ENCODE results near the gene TSPEAR.

The TSPEAR gene

DNA sequence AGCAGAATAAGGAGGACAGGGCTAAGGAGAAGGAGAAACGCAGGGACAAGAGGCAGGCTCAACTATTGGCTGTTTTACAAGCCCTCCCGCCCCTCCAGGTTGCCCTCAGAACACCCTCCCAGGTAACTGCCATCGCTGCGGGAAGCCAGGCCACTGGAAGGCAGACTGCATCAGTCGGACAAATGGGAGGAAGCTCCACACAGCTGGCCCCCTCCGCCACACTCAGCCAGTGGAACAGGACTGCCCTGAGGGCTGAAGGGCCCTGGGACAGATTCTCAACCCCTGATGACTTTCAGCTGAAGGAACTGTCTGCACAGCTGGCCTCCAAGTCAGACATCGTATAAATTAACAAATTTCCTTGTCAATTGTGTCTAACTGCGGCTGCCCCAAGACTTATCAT is 234.2 kb downstream of the TSPEAR start:
- no peak for DNase-seq

DNA sequence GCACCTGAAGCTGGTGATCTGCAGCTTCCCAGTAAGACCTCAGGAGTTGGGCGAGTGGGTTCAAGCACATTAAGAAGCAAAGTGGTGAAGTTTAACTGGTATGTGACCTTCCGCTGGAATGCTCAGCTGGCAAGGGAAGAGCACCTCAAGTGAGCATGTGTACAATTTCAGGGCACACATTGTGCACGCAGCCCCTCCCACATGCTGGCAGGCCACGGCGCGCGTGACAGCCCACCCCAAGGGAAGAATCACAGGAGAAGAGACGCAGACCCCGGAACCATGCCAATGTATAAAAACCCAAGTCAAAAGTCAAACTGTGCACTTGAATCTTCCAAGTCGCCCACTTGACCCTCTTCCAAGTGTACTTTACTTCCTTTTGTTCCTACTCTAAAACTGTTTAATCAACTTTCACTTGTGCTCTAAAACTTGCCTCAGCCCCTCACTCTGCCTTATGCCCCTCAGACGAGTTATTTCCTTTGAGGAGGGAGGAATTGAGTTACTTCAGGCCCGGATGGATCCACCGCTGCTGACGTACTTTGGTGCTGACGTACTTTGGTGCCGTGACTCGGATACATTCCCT is 236.0 kb downstream of the TSPEAR start:
- DNase-seq = no peak

DNA sequence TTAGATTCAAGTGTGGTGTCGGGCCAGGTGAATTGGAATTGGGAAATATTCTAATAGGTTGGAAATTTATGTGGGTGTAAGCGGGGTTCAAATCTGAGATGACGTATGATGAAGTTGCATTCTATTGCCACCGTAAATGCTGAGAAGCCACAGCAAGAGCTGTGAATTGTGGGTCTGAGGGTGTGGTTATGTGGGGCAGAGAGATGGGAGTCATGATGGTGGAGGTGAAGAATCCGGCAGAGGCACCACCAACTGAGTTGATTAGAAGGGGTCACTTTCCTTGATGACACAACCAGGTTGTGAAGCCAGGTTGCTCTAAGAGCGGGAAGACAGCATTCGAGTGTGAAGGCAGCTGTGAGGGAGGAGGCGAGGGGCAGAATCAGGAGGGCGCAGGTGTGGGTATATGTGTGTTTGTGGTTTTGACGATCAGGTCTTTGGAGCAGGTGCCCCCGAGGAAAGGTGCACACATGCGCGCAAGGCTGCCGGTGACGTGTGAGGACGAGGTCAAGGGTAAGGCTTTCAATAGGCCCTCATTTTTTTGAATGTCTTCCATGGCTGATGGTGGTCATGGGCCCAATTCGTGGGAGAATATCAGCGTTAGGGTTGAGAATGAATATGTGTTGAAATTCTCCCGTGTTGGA is 237.3 kb downstream of the TSPEAR start:
- DNase-seq = no peak

DNA sequence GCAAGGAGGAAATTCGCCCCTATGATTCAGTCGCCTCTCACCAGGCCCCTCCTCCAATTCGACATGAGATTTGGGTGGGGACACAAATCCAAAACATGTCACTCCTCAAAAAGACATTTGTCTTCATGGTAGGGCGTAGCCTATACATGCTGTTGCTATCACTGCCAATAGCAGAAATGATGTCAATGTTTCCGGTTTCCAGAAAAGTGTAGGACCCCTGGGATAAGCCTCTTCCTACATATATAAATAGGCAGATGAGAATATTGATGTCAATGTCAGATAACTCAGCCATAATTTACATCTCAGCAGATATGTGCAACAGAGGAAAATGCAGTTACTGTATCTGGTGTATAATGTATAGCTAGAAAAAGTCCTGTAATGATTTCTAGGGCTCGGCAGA is 239.4 kb downstream of the TSPEAR start:
- DNase-seq = no peak

GRCh38 chr21:44471341-44471740 is 240.0 kb downstream of the TSPEAR start:
- no peak for DNase-seq

DNA sequence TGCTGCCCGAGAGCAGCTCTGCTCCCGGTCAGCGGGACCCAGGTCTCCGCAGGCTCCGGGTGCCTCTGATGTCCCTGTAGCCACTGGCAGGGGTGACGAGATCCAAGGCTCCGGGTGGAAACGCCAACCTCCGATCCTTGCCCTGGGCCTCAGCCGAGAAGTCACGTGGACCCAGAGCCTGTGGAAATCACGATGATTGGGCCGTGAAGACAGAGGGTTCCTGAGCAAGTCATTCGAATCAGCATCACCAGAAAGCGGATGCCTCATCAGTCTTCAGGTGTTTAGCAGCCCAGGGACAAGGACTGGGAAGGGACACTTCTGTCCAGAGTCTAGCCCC is 243.5 kb downstream of the TSPEAR start:
- DNase-seq = no peak

DNA sequence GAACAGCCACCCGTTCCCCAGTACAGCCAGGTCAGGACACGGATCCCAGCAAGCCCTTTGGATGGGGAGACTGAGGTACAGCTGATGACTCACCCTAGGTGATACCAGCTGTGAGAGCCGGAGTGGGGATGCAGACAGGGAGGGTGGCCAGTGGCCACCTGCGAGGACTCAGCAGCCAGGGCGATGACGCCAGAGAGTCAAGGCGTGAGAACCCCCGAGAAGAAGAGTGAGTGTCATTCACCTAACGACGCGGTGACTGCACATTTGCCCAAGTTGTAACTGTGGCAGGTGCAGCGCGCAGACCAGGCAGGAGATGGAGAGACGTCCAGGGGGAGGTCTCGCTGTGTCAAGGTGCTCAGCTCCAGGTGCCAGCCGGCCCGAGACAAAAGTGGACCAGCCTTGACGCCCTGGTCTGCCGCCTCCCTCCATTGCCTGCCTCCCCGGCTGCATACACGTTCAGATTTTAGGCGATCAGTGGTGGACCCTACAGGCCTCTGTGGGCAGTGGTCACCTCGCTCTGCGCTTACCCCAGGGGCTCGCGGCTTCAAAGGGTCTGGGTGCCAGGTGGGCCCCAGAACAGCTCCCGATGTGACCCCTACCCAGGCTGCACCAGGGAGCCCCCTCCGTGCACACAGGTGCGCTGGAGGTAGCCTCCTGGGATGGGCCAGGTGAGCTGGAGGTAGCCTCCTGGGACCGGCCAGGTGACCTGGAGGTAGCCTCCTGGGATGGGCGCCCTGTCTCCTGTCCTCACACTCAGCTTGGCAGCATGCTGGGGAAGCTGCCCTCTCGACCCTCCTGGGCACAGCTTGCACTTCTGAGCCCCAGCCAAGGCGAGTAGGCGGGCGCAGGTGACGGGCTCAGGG is 244.1 kb downstream of the TSPEAR start:
- no peak for DNase-seq

GRCh38 chr21:44466351-44466954 is 244.9 kb downstream of the TSPEAR start:
- no peak for DNase-seq

GRCh38 chr21:44464351-44464750 is 247.0 kb downstream of the TSPEAR start:
- DNase-seq = no peak

- DNase-seq = no peak
Measured at GRCh38 chr21:44463724-44464123, 247.6 kb downstream of the TSPEAR start.

GRCh38 chr21:44462834-44463200 is 248.6 kb downstream of the TSPEAR start:
- no peak for DNase-seq

DNA sequence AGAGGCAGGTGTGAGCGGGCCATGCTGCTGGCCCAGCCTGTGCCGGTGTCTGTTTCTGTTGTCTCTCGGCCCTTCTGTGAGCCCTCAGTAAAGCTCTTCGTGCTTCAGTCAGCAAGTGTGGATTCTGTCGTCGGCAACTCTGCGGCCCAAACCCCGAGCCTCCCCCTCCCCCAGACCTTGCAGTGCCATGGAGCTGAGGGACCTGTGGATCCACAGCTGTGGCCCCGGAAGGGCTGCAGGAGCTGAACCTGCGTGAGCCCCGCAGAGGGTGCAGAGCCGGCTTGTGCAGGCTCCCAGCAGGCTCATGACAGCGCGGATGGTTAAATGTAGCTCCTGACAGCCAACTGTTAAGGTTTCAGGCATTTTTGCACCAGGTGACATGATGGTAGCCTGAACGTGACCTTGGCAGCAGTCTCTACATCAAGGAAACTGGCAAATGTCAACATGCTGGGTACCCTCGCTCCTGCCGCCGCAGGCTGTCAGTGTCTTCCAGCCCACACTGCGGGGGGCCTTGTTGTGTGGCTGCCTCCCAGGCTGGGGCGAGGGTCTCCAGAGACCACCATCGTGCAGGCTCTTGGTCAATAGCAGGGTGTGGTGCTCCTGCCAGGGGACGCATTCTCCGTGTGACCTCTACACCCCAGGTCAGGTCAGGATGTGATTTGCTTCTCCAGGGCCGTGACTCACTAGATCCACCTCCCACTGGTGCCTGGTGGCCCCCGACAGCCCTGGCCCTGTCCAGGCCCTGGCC is 249.1 kb downstream of the TSPEAR start:
- no peak for DNase-seq

GRCh38 chr21:44461464-44462001 is 249.8 kb downstream of the TSPEAR start:
- DNase-seq = no peak

DNA sequence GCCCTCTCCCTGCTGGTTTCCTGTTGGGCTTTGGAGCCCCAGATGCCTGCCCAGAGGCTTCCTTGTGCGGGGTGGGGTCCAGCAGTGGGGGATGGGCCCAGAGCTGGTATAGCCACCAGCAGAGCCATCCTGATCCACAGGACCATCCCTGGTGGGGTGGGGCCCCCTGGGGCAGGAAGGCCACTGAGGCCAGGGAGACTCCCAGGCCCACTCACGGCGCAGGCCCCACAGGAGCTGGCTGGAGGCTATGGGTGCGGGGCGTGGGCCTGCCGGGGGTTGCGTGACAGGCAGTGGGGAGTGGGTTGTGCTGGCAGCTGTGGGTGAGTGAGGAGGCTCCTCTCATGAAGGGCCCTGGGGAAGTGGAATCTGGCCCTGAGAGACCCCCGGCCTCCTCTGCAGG is 250.4 kb downstream of the TSPEAR start:
- DNase-seq = no peak

- no peak for DNase-seq
Measured at GRCh38 chr21:44460441-44460755, 251.0 kb downstream of the TSPEAR start.

DNA sequence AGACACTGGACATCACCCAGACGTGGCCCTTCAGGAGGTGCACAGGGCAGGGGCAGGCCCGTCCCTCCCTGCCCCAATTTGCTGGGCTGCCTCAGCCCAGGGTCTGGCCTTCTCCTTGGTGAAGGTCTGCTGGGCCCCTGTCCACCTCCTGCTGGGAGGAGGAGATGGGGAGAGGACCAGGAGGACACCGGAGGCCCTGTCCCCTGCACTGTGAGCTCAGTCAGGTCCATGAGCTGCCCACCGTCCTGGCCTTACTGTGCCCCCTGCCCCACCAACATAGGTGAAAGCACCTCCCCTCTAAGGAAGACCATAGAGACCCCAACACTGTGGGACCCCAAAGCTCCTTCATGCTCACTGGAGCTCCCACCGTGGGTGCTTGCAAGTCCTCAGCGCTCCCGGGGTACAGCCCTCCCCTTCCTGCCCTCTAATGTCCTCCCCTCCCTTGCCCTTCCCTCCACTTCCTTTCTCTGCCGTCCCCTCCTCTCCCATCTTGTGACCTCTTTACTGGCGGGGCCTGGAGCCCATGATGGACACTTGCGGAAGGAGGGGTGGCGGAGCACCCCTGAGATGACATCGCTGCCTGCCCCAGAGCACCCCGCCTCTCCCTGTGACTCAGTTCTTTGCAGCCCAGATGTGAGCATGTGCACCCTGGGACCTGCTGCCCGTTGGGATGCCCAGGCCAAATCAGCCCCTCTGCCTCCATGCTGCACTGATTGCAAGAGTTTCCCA is 251.5 kb downstream of the TSPEAR start:
- no peak for DNase-seq

- DNase-seq = no peak
Measured at GRCh38 chr21:44458971-44459711, 252.2 kb downstream of the TSPEAR start.

GRCh38 chr21:44456915-44457736 is 254.2 kb downstream of the TSPEAR start:
- no peak for DNase-seq

DNA sequence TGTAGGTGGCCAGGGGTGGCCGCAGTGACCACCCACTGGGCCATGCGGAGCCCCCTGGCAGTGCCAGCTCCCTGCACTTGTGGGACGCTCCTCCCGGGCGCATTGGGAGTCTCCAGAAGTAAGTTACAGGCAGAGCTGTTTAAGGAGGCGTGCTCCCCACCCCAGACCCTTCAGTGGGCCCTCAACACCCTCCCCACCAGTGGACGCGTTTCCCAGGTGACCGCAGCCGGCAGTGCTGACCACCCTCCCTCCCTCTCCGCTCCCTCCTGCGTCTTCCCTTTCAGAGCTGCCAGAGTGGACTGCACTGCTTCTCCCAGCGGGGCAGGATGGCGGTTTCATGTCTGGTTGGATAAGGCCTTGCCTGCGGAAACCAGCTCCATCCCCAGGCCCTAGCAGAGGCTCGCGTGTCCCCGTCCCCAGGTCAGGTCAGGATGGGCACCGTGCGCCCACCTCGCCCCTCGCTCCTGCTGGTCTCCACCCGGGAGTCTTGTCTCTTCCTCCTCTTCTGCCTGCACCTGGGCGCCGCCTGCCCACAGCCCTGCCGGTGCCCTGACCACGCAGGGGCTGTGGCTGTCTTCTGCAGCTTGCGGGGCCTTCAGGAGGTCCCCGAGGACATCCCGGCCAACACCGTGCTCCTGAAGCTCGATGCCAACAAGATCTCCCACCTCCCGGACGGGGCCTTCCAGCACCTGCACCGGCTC is 255.0 kb downstream of the TSPEAR start:
- DNase-seq = no peak
